ENCODE results near the gene PRRX2.

DNA sequence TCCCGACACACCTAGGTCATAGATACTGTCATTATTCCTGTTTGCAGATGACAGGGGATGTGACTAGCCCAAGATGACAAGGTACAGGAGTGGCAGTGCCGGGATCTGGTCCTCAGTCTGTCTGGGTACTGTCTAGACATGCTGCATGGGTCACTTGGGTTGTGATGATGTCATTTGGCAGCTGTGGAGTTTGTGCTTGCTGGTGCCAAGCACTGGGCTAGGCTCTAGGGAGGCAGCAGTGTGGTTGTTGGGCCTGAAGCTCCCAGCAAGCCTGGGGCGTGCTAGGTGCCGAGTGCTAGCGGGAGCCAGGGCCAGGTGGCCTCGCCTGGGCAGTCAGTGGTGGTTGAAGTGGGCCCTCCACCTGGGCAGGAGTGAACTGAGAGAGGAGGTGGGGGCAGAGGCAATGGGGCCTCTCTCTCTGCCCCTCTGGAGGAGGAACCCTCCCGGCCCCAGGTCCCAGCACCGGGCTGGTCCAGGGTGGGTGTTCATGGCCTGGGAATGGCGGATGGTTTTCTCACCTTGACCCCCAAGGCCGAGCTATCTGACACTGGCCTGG lies 14.7 kb upstream of the PRRX2 start:
- TF ChIP-seq POLR2A (IDR thresholded peaks at IDR 0.05), result no peak
- TF ChIP-seq, protein P1, sequence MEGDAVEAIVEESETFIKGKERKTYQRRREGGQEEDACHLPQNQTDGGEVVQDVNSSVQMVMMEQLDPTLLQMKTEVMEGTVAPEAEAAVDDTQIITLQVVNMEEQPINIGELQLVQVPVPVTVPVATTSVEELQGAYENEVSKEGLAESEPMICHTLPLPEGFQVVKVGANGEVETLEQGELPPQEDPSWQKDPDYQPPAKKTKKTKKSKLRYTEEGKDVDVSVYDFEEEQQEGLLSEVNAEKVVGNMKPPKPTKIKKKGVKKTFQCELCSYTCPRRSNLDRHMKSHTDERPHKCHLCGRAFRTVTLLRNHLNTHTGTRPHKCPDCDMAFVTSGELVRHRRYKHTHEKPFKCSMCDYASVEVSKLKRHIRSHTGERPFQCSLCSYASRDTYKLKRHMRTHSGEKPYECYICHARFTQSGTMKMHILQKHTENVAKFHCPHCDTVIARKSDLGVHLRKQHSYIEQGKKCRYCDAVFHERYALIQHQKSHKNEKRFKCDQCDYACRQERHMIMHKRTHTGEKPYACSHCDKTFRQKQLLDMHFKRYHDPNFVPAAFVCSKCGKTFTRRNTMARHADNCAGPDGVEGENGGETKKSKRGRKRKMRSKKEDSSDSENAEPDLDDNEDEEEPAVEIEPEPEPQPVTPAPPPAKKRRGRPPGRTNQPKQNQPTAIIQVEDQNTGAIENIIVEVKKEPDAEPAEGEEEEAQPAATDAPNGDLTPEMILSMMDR (IDR thresholded peaks at IDR 0.05), result no peak
- no peak for TF ChIP-seq EP300 (IDR thresholded peaks at IDR 0.05)
- no peak for TF ChIP-seq POLR2AphosphoS5 (IDR thresholded peaks at IDR 0.05)

Data from upper lobe of left lung (tissue), 4 donors.